LNCAP (cell line): Measurements from ENCODE around the gene CCDC184.

Source experiments
- CTCF ChIP-seq: fragments of 450-650 bp; IDR thresholded peaks from 2 replicates; pipeline ENCODE4 v1.5.1; 2017; ENCODE audit warnings: mild to moderate bottlenecking

Gene CCDC184

DNA sequence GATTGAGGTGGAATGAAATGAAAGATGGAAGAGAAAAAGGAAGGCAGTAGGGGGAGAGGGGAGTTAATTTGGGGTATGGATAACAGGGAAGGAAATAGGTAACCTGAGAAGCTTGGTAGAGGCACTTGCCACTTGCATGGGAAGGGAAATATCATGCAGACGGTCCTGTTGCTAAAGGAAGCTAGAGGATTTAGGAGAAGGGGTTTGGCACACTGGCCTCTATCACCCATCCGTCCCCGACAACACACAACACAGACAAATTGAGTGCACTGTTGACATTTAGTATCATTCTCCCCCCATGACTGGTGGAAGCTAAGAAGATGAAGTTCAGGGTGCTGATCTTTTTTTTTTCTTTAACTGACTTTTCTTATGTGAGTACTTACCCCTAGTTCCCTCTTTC lies 17.6 kb downstream of the CCDC184 start:
- TF ChIP-seq CTCF = no peak

DNA sequence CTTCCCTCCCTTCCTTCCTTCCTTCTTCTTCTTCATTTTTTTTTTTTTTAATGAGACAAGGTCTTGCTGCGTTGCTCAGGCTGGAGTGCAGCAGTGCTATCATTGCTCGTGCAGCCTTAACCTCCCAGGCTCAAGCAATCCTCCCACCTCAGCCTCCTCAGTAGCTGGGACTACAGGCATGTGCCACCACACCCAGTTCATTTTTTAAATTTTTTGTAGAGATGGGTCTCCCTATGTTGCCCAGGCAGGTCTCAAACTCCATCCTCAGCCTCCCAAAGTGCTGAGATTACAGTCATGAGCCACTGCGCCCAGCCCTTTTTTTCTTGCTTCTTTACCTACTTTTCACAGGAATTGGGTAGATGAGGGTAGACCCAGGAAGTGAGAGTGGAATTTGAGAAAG lies 18.1 kb downstream of the CCDC184 start:
- TF ChIP-seq CTCF = no peak

DNA sequence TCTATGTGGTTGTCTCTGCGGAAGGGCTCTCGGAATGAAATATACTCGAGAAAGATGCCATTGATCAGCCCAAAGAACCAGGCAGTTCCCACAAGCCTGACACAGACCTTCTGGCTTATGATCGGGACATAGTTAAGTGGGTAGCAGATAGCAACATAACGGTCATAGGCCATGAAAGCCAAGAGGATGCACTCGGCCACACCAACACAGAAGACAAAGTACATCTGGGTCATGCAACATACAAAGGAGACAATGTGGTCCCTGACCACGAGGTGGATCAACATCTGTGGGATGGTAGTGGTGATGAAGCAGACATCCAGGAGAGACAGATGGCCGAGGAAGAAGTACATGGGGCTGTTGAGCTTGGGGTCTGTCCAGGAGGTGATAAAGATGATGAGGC lies 19.3 kb downstream of the CCDC184 start:
- TF ChIP-seq CTCF = no peak

DNA sequence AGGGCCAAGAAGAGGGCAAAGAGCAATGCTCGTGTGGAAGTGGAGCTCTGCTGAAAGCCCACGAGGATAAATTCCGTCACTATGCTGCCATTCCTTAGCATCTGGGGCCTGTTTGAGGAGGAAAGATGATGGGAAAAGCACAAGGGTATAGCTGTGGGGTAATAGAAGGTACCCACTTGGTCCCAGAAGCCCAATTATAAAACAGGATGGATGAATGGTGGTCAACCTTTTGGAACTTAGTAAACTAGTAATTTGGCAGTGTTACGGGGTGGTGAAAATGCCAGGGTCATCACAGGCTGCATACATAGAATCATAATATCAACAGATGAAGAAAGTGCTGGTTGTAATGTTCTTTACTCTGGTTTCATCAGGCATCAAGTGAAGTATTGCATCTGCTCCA lies 19.7 kb downstream of the CCDC184 start, which contains the start of gene OR10AD1:
TSS of gene OR10AD1 (minus strand) at position 101 of the 400 bp plus-strand sequence. CDS start at position 101, 0 bp downstream.
- no peak for TF ChIP-seq CTCF

DNA sequence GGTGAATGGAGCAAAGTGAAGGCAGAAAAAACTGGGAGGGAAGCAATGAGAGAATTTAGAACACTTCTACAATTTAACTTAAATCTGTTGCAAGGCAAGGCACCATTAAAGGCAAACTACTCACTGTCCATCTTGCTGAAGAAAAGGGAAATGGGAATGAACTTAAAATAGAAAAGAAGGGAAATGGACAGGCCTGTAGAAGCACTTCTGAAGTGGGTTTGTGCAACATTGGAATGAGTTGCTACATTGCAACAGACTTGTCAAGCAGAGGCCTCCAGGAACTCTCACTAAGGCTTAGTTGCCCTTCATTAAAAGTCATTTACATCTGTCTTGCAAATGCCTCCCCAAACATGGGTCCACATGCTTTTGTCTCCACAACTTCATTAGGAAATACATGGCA lies 33.3 kb downstream of the CCDC184 start:
- no peak for TF ChIP-seq CTCF

GRCh38 chr12:48219631-48220030 lies 36.2 kb downstream of the CCDC184 start:
- no peak for TF ChIP-seq CTCF

GRCh38 chr12:48220701-48221100 lies 37.3 kb downstream of the CCDC184 start:
- no peak for TF ChIP-seq CTCF

- no peak for TF ChIP-seq CTCF
These were observed 38.2 kb downstream of the CCDC184 start for GRCh38 chr12:48221645-48222044.
